NT2/D1 (cell line): Measurements from ENCODE around the gene KCNJ10.

Experiments used
- SUZ12 ChIP-seq: IDR thresholded peaks from 2 replicates; pipeline ENCODE4 v1.6.1; 2011; ENCODE audit not compliant: insufficient read length, insufficient read depth; ENCODE audit errors: extremely low read depth
- YY1 ChIP-seq: IDR thresholded peaks from 2 replicates; pipeline ENCODE4 v1.6.1; 2011; ENCODE audit not compliant: insufficient read length, insufficient read depth
- ZNF274 ChIP-seq: IDR thresholded peaks from 2 replicates; pipeline ENCODE4 v1.6.1; 2011; ENCODE audit warnings: mild to moderate bottlenecking, low read depth, low read length

- TF ChIP-seq SUZ12 (no peak), YY1 (no peak), ZNF274 (no peak)
Measured at GRCh38 chr1:160032165-160032820, 37.7 kb downstream of the KCNJ10 start.
